Measurements from ENCODE around the gene TLL1.

TLL1 gene

DNA sequence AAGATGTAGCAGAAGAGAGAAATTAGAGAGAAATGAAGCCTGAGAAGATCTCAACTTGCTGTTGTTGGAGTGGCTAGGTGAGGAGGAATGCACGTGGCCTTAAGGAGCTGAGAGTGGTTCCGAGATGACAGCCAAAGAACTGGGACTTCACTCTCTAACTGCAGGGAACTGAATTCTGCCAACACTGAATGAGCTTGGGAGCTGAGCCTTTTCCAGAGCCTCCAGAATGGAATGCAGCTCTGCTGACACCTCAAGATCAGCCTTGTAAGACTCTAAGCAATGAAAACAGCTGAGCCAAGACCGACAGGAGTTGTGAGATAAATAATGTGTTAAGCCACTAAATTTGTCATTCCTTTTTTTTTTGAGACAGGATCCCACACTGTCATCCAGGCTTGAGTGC, 73.0 kb downstream of the TLL1 start:
- H3K4me3 ChIP-seq (ENCODE audit: low read depth, low read length), result no peak overlapping the region
- TF ChIP-seq, protein P1, sequence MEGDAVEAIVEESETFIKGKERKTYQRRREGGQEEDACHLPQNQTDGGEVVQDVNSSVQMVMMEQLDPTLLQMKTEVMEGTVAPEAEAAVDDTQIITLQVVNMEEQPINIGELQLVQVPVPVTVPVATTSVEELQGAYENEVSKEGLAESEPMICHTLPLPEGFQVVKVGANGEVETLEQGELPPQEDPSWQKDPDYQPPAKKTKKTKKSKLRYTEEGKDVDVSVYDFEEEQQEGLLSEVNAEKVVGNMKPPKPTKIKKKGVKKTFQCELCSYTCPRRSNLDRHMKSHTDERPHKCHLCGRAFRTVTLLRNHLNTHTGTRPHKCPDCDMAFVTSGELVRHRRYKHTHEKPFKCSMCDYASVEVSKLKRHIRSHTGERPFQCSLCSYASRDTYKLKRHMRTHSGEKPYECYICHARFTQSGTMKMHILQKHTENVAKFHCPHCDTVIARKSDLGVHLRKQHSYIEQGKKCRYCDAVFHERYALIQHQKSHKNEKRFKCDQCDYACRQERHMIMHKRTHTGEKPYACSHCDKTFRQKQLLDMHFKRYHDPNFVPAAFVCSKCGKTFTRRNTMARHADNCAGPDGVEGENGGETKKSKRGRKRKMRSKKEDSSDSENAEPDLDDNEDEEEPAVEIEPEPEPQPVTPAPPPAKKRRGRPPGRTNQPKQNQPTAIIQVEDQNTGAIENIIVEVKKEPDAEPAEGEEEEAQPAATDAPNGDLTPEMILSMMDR (IDR thresholded peaks at IDR 0.05; ENCODE audit: low read depth, low read length), result no peak

DNA sequence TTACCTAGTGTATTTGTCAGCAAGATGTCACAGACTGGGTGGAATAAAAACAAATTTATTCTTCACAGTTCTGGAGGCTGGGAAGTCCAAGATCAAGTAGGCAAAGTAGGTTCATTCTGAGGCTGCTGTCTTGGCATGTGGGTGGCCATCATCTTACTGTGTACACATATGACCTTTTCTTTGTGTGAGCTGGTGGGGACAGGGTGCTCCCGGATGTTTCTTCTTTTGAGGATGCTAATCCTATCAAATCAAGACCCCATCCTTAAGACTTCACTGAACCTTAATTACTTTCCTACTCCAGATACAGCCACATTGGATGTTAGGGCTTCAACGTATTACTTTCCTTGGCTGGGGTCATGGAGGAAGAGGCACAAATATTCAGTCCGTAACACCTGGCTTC, 74.0 kb downstream of the TLL1 start:
- H3K4me3 ChIP-seq (ENCODE audit: low read depth, low read length), result no peak overlapping the region
- TF ChIP-seq, protein P1 (IDR thresholded peaks at IDR 0.05; ENCODE audit: low read depth, low read length), result no peak

DNA sequence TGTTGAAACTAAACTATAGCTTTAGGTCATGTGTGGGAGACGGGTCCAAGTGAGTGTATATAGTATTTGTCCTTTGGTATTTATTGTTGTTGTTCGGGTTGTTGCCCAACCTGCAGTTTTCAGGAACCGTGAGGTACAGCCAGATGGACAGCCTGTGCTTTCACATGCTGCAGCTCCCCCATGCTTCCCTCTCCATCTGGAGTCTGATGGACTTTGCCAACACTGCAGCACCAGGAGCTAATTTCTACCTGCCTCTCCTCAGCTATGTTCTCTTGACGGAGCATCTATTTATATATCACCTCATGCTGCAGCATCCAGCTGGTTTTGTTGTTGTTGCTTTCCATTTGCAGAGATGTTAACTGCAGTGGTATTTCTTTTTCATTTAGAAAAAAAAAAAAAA, 80.1 kb downstream of the TLL1 start:
- TF ChIP-seq, protein P1 (IDR thresholded peaks at IDR 0.05; ENCODE audit: low read depth, low read length), result no peak

DNA sequence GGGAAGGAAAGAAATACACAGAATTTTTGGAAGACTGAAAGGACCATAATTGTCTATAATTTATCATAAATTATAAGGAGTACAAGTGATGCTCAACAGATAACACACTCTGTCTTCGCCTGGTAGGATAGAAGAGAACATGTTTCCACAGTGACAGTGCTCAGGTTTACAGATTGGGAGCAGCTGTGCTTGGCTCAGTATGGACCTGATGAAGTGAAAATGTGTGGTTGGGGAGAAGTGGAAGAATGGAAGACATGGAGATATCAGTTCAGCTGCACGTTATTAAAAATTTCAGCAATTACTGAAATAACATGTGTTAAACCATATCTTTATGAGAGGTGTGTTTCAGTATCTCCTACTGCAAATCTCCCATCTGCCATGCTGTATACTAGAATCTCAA, 90.6 kb downstream of the TLL1 start:
- no peak overlapping the region for H3K4me3 ChIP-seq (ENCODE audit: low read depth, low read length)
- TF ChIP-seq, protein P1 (IDR thresholded peaks at IDR 0.05; ENCODE audit: low read depth, low read length), result no peak

More for the DNA sequence above, 80.1 kb downstream of the TLL1 start:
- no peak overlapping the region for H3K4me3 ChIP-seq (ENCODE audit: low read depth, low read length)

DNA sequence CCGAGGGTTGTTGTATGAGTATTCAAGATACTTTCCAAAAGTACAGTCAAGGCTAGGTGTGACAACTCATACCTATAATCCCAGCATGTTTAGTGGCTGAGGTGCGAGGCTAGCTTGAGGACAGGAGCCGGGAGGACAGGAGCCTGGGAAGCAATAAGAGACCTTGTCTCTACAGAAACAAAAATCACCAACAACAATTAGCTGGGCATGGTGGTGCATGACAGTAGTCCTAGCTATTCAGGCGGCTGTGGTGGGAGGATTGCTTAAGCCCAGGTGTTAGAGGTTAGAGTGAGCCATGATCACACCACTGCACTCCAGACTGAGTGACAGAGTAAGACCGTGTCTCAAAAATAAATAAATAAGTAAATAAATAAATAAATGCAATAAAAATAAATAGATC, 91.6 kb downstream of the TLL1 start:
- TF ChIP-seq, protein P1 (IDR thresholded peaks at IDR 0.05; ENCODE audit: low read depth, low read length), result no peak
- no peak overlapping the region for H3K4me3 ChIP-seq (ENCODE audit: low read depth, low read length)

DNA sequence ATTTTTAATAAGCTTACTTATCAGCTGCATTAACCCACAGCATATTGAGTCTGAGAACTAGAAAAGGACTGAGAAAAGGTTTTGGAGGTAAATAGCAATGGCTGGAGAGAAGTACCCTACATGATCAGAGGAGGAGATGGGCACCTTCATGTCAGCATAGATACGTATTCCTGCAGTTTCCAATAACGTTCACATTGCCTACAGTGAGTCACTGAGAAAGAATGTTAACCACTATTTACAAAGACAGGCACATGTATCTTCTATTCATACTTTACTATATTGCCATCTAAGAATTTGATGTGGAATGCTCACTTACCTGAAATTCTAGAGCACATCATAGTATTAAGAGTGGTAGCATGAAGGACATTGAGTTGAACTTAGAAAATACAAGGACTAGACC, 92.5 kb downstream of the TLL1 start:
- no peak overlapping the region for H3K4me3 ChIP-seq (ENCODE audit: low read depth, low read length)
- TF ChIP-seq, protein P1 (IDR thresholded peaks at IDR 0.05; ENCODE audit: low read depth, low read length), result no peak

DNA sequence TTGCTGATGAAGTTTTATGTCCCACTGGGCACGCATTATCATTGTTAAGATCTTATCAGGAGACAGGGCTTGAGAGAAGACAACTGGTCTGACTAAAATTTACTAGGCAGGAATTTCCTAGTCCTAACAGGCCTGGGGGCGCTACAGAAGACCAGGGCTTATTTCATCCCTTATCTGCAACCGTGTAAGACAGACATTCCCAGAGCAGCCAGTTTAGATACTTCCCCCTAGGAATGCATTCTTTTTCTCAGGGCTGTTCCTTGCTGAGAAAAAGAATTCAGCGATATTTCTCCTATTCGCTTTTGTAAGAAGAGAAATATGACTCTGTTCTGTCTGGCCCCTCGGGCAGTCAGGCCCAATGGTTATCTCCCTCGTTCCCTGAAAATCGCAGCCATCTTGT, 93.8 kb downstream of the TLL1 start:
- no peak overlapping the region for H3K4me3 ChIP-seq (ENCODE audit: low read depth, low read length)
- TF ChIP-seq, protein P1 (IDR thresholded peaks at IDR 0.05; ENCODE audit: low read depth, low read length), result no peak
